Liver (tissue), 9 donors: ENCODE data around the gene NPRL2. TPM values are rescaled to one million over a fixed set of nuclear protein-coding genes. Genes with fewer than 3 reads are reported as not detected.

Experiments used
- DNase-seq: peaks from one replicate; pipeline ENCODE4 v3.0.0-alpha.2; 2017; ENCODE audit warnings: low spot score
- H3K27ac ChIP-seq, 2 donors: one replicate each; pipeline ENCODE4 v1.7.0; 2013; ENCODE audit warnings: inconsistent platforms in 2 of 2, low read length in 2 of 2, control low read depth in 1 of 2, low read depth in 1 of 2, mild to moderate bottlenecking in 1 of 2
- H3K27me3 ChIP-seq, 4 donors: one replicate each; pipeline versions ENCODE4 v1.6.1 to v1.7.0; 2013; ENCODE audit warnings: low read length in 3 of 4, inconsistent platforms in 1 of 4, mild to moderate bottlenecking in 1 of 4, moderate library complexity in 1 of 4; ENCODE audit not compliant: control insufficient read depth in 4 of 4, insufficient read depth in 4 of 4
- H3K36me3 ChIP-seq, 4 donors: one replicate each; pipeline versions ENCODE4 v1.6.1 to v1.7.0; 2013; ENCODE audit warnings: low read length in 3 of 4, mild to moderate bottlenecking in 3 of 4, low read depth in 1 of 4, moderate library complexity in 1 of 4; ENCODE audit not compliant: control insufficient read depth in 4 of 4, insufficient read depth in 3 of 4
- H3K4me1 ChIP-seq, 4 donors: one replicate each; pipeline versions ENCODE4 v1.6.1 to v1.7.0; 2013; ENCODE audit warnings: low read length in 3 of 4, mild to moderate bottlenecking in 3 of 4, moderate library complexity in 1 of 4; ENCODE audit not compliant: control insufficient read depth in 4 of 4, insufficient read depth in 4 of 4
- H3K4me3 ChIP-seq, 3 donors: one replicate each; pipeline versions ENCODE4 v1.6.1 to v1.7.0; 2013; ENCODE audit warnings: low read length in 3 of 3, control low read depth in 1 of 3, low read depth in 1 of 3, mild to moderate bottlenecking in 1 of 3
- H3K9ac ChIP-seq, 2 donors: one replicate each; pipeline ENCODE4 v1.7.0; 2013; ENCODE audit warnings: low read length in 2 of 2, mild to moderate bottlenecking in 2 of 2, moderate library complexity in 2 of 2, control low read depth in 1 of 2, low read depth in 1 of 2
- H3K9me3 ChIP-seq, 4 donors: one replicate each; pipeline versions ENCODE4 v1.6.1 to v1.7.0; 2013; ENCODE audit warnings: low read length in 3 of 4; ENCODE audit not compliant: control insufficient read depth in 4 of 4
- EGR1 ChIP-seq, 2 donors: IDR thresholded peaks; 2 replicates each; pipeline ENCODE4 v1.6.1; 2016 to 2018; ENCODE audit warnings: antibody characterized with exemption in 2 of 2, low read depth in 2 of 2
- FOXA2 ChIP-seq: IDR thresholded peaks from 2 replicates; pipeline ENCODE4 v1.6.1; 2016; ENCODE audit warnings: antibody characterized with exemption
- GABPA ChIP-seq, 2 donors: IDR thresholded peaks in 1 of 2; conservative IDR thresholded peaks in 1 of 2; 2 replicates each; pipeline ENCODE4 v1.6.1; 2016; ENCODE audit warnings: antibody characterized with exemption in 2 of 2, mild to moderate bottlenecking in 1 of 2, moderate library complexity in 1 of 2
- HNF4A ChIP-seq, 2 donors: conservative IDR thresholded peaks; 2 replicates each; pipeline ENCODE4 v1.6.1; 2016; ENCODE audit warnings: antibody characterized with exemption in 2 of 2, mild to moderate bottlenecking in 2 of 2
- HNF4G ChIP-seq: IDR thresholded peaks from 2 replicates; pipeline ENCODE4 v1.6.1; 2016; ENCODE audit warnings: antibody characterized with exemption
- NR2F2 ChIP-seq: IDR thresholded peaks from 2 replicates; pipeline ENCODE4 v1.6.1; 2016; ENCODE audit warnings: antibody characterized with exemption
- RXRA ChIP-seq, 2 donors: IDR thresholded peaks; 2 replicates each; pipeline ENCODE4 v1.6.1; 2017 to 2018; ENCODE audit warnings: antibody characterized with exemption in 2 of 2, mild to moderate bottlenecking in 1 of 2
- SP1 ChIP-seq: IDR thresholded peaks from 2 replicates; pipeline ENCODE4 v1.6.1; 2018; ENCODE audit warnings: antibody characterized with exemption, mild to moderate bottlenecking
- TAF1 ChIP-seq: conservative IDR thresholded peaks from 2 replicates; pipeline ENCODE4 v1.6.1; 2016; ENCODE audit warnings: antibody characterized with exemption, mild to moderate bottlenecking
- WGBS: extraction: QIAGEN DNeasy Blood & Tissue Kit; methylation state at CpG from one replicate; pipeline ENCODE4 v1.1.7; 2013; 5-methylcytosine and 5-hydroxymethylcytosine counted together
- polyA plus RNA-seq, 2 donors: library from polyadenylated mRNA; stranded (reverse) in 1 of 2; unstranded in 1 of 2; fragments of 200-250 nt in 1 of 2; fragments of >200 nt in 1 of 2; fragmentation: Nextera tagmentation in 1 of 2; extraction: Ambion mirVana in 1 of 2; gene quantifications; one replicate each; pipeline versions ENCODE4 v1.2.1 to v1.2.3, GENCODE V29; 2013 to 2015
- total RNA-seq, 2 donors: library from RNA; depleted of rRNA; stranded (reverse); fragments of >200 nt; gene quantifications; one replicate each; pipeline ENCODE4 v1.2.3, GENCODE V29; 2014
- TF ChIP-seq, protein P1 (sequence below): IDR thresholded peaks from 2 replicates; pipeline ENCODE4 v1.6.1; 2016; ENCODE audit warnings: antibody characterized with exemption
- TF ChIP-seq, protein P2 (sequence below): fragments of 150-350 bp; IDR thresholded peaks from 2 replicates; pipeline ENCODE4 v1.5.1; 2017; ENCODE audit warnings: improper control_type of control experiment, low read depth, low read length; ENCODE audit not compliant: missing input control
- TF ChIP-seq, protein P3 (sequence below): IDR thresholded peaks from 2 replicates; pipeline ENCODE4 v1.6.1; 2016; ENCODE audit warnings: antibody characterized with exemption
- TF ChIP-seq, protein P4 (sequence below): IDR thresholded peaks from 2 replicates; pipeline ENCODE4 v1.6.1; 2016; ENCODE audit warnings: antibody characterized with exemption, mild to moderate bottlenecking
- TF ChIP-seq, protein P5 (sequence below): IDR thresholded peaks from 2 replicates; pipeline ENCODE4 v1.6.1; 2016; ENCODE audit warnings: antibody characterized with exemption
- donor health status: healthy.
- donor health status: healthy.
- donor health status: healthy.
- donor health status: healthy.
- donor health status: healthy.

Gene NPRL2
- total and polyA plus RNA-seq, 4 donors, result 11.3 to 17.3 (median 14.0) TPM

DNA sequence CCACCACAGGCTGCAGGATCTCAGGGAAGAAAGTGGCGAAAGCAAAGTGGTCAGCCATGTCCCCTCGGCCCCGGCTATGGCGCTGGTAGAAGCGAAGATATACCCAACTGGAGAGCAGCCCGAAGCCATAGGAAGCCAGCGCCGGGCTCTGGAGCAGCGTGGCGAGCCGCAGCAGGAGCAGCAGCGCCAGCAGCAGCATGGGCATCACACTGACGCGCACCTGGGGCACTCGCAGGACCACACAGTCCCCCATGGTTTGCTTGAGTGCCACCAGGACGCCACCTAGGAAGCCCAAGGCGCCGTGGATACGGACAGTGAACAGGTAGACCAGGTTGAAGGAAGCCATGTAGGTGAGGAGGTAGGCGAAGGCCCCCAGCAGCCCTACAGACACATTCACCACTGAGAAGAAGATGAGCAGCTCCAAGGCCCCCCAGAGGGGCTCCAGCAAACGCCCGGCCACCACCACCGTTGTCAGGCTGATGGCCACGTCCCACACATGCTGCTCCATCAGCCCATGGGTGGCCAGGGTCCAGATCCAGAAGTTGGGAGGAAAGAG is 7.9 kb upstream of the NPRL2 start:
- 57% methylated on average over 24 of the region's 24 CpGs for WGBS

More for the DNA sequence above, 7.9 kb upstream of the NPRL2 start:
- Histone ChIP-seq H3K9me3 (no peaks in the 10 kb centered on the region), H3K4me3 (peak overlapping the region; percentile 77 to 84 (median 81)), H3K9ac (peak overlapping the region; percentile 54 to 99), H3K27ac (peak overlapping the region; percentile 59 to 87), H3K36me3 (peaks cover 10 to 20% (median 13%) of the 10 kb centered on the region in 4 donors), H3K4me1 (peaks cover 16 to 59% (median 41%) of the 10 kb centered on the region in 4 donors), H3K27me3 (no peaks in the 10 kb centered on the region)
- TF ChIP-seq FOXA2 (no peak), NR2F2 (no peak), EGR1 (IDR thresholded peaks at IDR 0.05; ENCODE audit: low read depth in 2 of 2) (no peak), GABPA (IDR thresholded peaks at IDR 0.05 in 1 of 2, conservative IDR thresholded peaks at IDR 0.05 in 1 of 2) (no peak), TAF1 (no peak), RXRA (IDR thresholded peaks at IDR 0.05) (no peak), HNF4A (conservative IDR thresholded peaks at IDR 0.05) (no peak), SP1 (no peak), HNF4G (no peak)
- TF ChIP-seq, protein P1, sequence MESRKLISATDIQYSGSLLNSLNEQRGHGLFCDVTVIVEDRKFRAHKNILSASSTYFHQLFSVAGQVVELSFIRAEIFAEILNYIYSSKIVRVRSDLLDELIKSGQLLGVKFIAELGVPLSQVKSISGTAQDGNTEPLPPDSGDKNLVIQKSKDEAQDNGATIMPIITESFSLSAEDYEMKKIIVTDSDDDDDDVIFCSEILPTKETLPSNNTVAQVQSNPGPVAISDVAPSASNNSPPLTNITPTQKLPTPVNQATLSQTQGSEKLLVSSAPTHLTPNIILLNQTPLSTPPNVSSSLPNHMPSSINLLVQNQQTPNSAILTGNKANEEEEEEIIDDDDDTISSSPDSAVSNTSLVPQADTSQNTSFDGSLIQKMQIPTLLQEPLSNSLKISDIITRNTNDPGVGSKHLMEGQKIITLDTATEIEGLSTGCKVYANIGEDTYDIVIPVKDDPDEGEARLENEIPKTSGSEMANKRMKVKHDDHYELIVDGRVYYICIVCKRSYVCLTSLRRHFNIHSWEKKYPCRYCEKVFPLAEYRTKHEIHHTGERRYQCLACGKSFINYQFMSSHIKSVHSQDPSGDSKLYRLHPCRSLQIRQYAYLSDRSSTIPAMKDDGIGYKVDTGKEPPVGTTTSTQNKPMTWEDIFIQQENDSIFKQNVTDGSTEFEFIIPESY, result no peak
- TF ChIP-seq, protein P2, sequence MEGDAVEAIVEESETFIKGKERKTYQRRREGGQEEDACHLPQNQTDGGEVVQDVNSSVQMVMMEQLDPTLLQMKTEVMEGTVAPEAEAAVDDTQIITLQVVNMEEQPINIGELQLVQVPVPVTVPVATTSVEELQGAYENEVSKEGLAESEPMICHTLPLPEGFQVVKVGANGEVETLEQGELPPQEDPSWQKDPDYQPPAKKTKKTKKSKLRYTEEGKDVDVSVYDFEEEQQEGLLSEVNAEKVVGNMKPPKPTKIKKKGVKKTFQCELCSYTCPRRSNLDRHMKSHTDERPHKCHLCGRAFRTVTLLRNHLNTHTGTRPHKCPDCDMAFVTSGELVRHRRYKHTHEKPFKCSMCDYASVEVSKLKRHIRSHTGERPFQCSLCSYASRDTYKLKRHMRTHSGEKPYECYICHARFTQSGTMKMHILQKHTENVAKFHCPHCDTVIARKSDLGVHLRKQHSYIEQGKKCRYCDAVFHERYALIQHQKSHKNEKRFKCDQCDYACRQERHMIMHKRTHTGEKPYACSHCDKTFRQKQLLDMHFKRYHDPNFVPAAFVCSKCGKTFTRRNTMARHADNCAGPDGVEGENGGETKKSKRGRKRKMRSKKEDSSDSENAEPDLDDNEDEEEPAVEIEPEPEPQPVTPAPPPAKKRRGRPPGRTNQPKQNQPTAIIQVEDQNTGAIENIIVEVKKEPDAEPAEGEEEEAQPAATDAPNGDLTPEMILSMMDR, result no peak
- TF ChIP-seq, protein P3, sequence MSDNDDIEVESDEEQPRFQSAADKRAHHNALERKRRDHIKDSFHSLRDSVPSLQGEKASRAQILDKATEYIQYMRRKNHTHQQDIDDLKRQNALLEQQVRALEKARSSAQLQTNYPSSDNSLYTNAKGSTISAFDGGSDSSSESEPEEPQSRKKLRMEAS, result no peak
- TF ChIP-seq, protein P4, sequence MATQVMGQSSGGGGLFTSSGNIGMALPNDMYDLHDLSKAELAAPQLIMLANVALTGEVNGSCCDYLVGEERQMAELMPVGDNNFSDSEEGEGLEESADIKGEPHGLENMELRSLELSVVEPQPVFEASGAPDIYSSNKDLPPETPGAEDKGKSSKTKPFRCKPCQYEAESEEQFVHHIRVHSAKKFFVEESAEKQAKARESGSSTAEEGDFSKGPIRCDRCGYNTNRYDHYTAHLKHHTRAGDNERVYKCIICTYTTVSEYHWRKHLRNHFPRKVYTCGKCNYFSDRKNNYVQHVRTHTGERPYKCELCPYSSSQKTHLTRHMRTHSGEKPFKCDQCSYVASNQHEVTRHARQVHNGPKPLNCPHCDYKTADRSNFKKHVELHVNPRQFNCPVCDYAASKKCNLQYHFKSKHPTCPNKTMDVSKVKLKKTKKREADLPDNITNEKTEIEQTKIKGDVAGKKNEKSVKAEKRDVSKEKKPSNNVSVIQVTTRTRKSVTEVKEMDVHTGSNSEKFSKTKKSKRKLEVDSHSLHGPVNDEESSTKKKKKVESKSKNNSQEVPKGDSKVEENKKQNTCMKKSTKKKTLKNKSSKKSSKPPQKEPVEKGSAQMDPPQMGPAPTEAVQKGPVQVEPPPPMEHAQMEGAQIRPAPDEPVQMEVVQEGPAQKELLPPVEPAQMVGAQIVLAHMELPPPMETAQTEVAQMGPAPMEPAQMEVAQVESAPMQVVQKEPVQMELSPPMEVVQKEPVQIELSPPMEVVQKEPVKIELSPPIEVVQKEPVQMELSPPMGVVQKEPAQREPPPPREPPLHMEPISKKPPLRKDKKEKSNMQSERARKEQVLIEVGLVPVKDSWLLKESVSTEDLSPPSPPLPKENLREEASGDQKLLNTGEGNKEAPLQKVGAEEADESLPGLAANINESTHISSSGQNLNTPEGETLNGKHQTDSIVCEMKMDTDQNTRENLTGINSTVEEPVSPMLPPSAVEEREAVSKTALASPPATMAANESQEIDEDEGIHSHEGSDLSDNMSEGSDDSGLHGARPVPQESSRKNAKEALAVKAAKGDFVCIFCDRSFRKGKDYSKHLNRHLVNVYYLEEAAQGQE, result no peak
- TF ChIP-seq, protein P5, sequence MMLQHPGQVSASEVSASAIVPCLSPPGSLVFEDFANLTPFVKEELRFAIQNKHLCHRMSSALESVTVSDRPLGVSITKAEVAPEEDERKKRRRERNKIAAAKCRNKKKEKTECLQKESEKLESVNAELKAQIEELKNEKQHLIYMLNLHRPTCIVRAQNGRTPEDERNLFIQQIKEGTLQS, result no peak
- DNase-seq, result no peak
